ENCODE measurements around the gene ABO. TPM values are rescaled to one million over a fixed set of nuclear protein-coding genes. Genes with fewer than 3 reads are reported as not detected.
"Not testable (repeated sequence)": the region's sequence is repeated elsewhere in the genome, so short reads cannot be mapped to it uniquely, and the experiment has no call there.

ABO gene
- total and polyA plus RNA-seq, 9 donors = 16.0 to 27.7 (median 21.1) TPM

DNA sequence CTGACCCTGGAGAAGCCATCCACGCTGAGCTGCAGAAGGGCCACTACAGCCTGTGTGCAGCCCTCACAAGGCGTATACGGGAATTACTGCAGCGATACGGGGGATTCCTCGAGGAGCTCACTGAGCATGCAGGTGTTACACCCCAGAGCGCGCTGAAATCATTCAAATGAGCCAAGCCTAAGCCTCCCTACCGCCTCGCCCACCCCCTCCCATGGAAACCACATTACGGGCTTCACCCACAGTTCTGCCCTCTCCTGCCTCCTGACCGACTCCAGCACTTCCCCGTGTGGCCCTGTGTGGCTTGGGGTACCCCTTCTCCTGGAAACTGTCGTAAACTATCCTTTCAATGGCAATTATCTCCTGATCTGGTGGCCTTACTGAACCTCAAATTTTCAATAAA, 47.7 kb upstream of the ABO start:
- Histone ChIP-seq H3K9me3 (no peaks in the 10 kb centered on the region), H3K4me3 (no peak overlapping the region), H3K36me3 (no peaks in the 10 kb centered on the region), H3K27me3 (no peaks in the 10 kb centered on the region), H3K27ac (no peak overlapping the region), H3K4me1 (ENCODE audit: insufficient read depth) (no peaks in the 10 kb centered on the region)
- 77 to 81% (median 80%) methylated on average over 14 of the region's 14 CpGs for WGBS, 3 donors
- TF ChIP-seq POLR2A (IDR thresholded peaks at IDR 0.05) (no peak), EP300 (IDR thresholded peaks at IDR 0.05) (no peak)
- TF ChIP-seq, protein P1, sequence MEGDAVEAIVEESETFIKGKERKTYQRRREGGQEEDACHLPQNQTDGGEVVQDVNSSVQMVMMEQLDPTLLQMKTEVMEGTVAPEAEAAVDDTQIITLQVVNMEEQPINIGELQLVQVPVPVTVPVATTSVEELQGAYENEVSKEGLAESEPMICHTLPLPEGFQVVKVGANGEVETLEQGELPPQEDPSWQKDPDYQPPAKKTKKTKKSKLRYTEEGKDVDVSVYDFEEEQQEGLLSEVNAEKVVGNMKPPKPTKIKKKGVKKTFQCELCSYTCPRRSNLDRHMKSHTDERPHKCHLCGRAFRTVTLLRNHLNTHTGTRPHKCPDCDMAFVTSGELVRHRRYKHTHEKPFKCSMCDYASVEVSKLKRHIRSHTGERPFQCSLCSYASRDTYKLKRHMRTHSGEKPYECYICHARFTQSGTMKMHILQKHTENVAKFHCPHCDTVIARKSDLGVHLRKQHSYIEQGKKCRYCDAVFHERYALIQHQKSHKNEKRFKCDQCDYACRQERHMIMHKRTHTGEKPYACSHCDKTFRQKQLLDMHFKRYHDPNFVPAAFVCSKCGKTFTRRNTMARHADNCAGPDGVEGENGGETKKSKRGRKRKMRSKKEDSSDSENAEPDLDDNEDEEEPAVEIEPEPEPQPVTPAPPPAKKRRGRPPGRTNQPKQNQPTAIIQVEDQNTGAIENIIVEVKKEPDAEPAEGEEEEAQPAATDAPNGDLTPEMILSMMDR (IDR thresholded peaks at IDR 0.05) = no peak
- intact Hi-C loops (cut with DNase I) = loop anchor here in 1 of 4 donors (10.0 kb wide), 1 partner anchor 138 kb away; no protein-coding TSS in a partner anchor
- DNase-seq = no peak

DNA sequence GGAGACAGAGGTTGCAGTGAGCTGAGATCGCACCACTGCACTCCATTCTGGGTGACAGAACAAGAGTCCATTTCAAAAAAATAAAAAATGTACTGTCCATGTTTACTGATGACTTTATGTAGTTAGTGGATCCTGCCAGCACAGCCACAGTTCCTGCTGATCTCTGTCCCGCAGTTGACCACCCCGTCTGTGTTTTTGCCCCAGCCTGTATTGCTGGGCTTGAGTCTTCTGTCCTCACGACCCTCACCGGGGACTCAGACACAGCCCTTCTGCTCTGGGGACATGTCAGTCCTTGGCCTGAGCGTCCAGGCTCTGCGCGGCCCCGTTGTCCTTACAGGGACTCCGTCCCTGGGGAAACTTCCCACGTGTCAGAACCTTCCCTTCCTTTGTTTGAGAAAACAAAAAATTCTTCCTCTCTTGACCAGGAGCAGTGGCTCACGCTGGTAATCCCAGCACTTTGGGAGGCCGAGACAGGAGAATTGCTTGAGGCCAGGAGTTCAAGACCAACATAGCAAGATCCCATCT, 46.5 kb upstream of the ABO start:
- 73 to 81% (median 76%) methylated on average over 13 of the region's 13 CpGs for WGBS, 3 donors
- DNase-seq = no peak
- no peaks in the 10 kb centered on the region for H3K27me3 ChIP-seq
- no peak overlapping the region for H3K27ac ChIP-seq
- no peak overlapping the region for H3K4me3 ChIP-seq
- H3K9me3 ChIP-seq = no peaks in the 10 kb centered on the region
- intact Hi-C loops (cut with DNase I) = loop anchor here in 1 of 4 donors (10.0 kb wide), 1 partner anchor 137 kb away; no protein-coding TSS in a partner anchor
- H3K4me1 ChIP-seq (ENCODE audit: insufficient read depth) = no peaks in the 10 kb centered on the region
- TF ChIP-seq EP300 (IDR thresholded peaks at IDR 0.05) (no peak), POLR2A (IDR thresholded peaks at IDR 0.05) (no peak)
- TF ChIP-seq, protein P1 (IDR thresholded peaks at IDR 0.05) = no peak
- H3K36me3 ChIP-seq = no peaks in the 10 kb centered on the region

GRCh38 chr9:133320421-133320881, 45.5 kb upstream of the ABO start:
- intact Hi-C loops (cut with DNase I) = loop anchor here in 1 of 4 donors (10.0 kb wide), 1 partner anchor 136 kb away; no protein-coding TSS in a partner anchor
- Histone ChIP-seq H3K27me3 (no peaks in the 10 kb centered on the region), H3K27ac (no peak overlapping the region), H3K4me3 (no peak overlapping the region), H3K36me3 (no peaks in the 10 kb centered on the region), H3K4me1 (ENCODE audit: insufficient read depth) (no peaks in the 10 kb centered on the region), H3K9me3 (no peaks in the 10 kb centered on the region)
- no peak for TF ChIP-seq EP300 (IDR thresholded peaks at IDR 0.05)
- TF ChIP-seq POLR2A (IDR thresholded peaks at IDR 0.05) = no peak
- TF ChIP-seq, protein P1 (IDR thresholded peaks at IDR 0.05) = no peak
- DNase-seq = no peak
- 72 to 77% (median 75%) methylated on average over 13 of the region's 13 CpGs for WGBS, 3 donors

DNA sequence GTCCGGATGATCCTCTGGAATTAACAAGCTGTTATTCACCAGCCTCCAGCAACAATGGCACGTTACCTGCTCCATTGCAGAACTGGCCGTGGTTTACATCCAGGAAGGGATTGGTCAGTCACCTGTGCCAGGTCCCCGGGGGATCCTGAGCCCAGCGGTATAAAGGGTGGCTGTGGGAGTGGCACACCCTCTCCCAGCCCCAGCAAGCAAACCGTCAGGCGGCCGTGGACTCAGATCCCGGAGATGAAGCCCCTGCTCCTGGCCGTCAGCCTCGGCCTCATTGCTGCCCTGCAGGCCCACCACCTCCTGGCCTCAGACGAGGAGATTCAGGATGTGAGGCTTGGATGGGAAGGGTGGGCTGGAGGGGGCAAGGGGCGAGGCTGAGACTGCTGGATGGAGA, 42.5 kb upstream of the ABO start:
- DNase-seq; H3K9me3 ChIP-seq; H3K36me3 ChIP-seq; H3K4me1 ChIP-seq (ENCODE audit: insufficient read depth); intact Hi-C loops (cut with DNase I); H3K4me3 ChIP-seq; H3K27ac ChIP-seq; H3K27me3 ChIP-seq: not testable (repeated sequence)
- 67 to 82% (median 77%) methylated on average over 11 to 13 of the region's 13 CpGs for WGBS, 3 donors

DNA sequence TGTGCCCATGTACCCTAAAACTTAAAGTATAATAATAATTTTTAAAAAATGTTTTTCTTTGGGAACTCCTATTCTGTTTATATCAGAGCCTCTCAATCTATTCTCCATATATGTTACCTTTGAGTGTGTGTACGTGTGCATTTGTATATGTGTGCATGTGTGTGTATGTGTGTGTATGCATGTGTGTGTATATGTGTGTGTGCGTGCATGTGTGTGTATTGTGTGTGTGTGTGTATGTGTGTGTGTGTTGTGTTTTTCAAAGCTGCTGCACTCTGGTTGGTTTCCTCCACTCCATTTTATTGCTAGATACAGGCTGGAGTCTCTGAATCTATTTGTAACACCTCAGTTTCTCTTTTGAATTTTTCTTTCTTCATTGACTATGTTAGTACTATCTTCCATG, 41.0 kb upstream of the ABO start:
- Histone ChIP-seq H3K4me1 (ENCODE audit: insufficient read depth) (no peaks in the 10 kb centered on the region), H3K36me3 (no peaks in the 10 kb centered on the region), H3K4me3 (no peak overlapping the region), H3K27me3 (no peaks in the 10 kb centered on the region), H3K9me3 (no peaks in the 10 kb centered on the region), H3K27ac (no peak overlapping the region)
- TF ChIP-seq POLR2A (IDR thresholded peaks at IDR 0.05) (no peak), EP300 (IDR thresholded peaks at IDR 0.05) (no peak)
- TF ChIP-seq, protein P1 (IDR thresholded peaks at IDR 0.05) = no peak
- intact Hi-C loops (cut with DNase I) = no loop called here
- 58 to 75% (median 65%) methylated on average over 2 of the region's 2 CpGs for WGBS, 3 donors
- DNase-seq = no peak

Data from ovary (tissue), 9 donors.